GM12892 (cell line): ENCODE data around the gene PAOX.

Experiments
- POLR2A ChIP-seq: IDR thresholded peaks from 2 replicates; pipeline ENCODE4 v1.6.1; 2011; ENCODE audit warnings: low read depth, low read length, control low read depth
- POLR2AphosphoS5 ChIP-seq: IDR thresholded peaks from 2 replicates; pipeline ENCODE4 v1.6.1; 2011; ENCODE audit warnings: low read depth, low read length, control low read depth
- TAF1 ChIP-seq: IDR thresholded peaks from 2 replicates; pipeline ENCODE4 v1.6.1; 2011; ENCODE audit warnings: low read depth, mild to moderate bottlenecking, control low read depth, low read length, borderline replicate concordance

- TF ChIP-seq POLR2AphosphoS5 = no peak
- no peak for TF ChIP-seq POLR2A
- TF ChIP-seq TAF1 = no peak
Observed at GRCh38 chr10:133381036-133381435, 2.0 kb downstream of the PAOX start.
